NCI-H524 treated with DMSO at 0.1 percent for 48 hours (cell line): ENCODE data around the gene HSD17B2.
"Not testable (repeated sequence)": the region's sequence is repeated elsewhere in the genome, so short reads cannot be mapped to it uniquely, and the experiment has no call there.

Experiments used
- DNase-seq: peaks from one replicate; lab custom pipeline; 2025; lab: John Stamatoyannopoulos, UW

Gene HSD17B2, protein sequence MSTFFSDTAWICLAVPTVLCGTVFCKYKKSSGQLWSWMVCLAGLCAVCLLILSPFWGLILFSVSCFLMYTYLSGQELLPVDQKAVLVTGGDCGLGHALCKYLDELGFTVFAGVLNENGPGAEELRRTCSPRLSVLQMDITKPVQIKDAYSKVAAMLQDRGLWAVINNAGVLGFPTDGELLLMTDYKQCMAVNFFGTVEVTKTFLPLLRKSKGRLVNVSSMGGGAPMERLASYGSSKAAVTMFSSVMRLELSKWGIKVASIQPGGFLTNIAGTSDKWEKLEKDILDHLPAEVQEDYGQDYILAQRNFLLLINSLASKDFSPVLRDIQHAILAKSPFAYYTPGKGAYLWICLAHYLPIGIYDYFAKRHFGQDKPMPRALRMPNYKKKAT

DNA sequence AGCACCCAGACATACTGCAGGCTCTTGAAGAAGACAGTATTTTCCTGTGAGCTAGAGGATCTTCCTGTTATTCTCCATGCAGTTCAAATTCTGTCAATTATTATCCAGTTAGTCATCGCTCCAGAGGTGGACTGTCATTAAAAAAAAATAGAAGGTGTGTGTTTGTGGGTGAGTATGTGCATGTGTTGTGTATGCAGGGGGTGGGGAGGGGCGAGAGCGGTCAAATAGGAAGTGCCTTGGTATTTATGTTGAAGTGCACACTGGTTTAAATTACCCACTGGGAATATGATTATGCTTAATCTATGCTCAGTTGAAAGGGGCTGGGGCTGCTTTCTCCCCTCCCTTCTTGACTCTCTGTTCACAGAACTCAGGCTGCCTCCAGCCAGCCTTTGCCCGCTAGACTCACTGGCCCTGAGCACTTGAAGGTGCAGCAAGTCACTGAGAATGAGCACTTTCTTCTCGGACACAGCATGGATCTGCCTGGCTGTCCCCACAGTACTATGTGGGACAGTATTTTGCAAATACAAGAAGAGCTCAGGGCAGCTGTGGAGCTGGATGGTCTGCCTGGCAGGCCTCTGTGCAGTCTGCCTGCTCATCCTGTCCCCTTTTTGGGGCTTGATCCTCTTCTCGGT, at the start of gene HSD17B2:
HSD17B2 (plus strand) TSS at position 273 of the 632 bp plus-strand sequence; CDS start at position 445, 172 bp downstream.
- DNase-seq = no peak

GRCh38 chr16:81987121-81987520, 47.9 kb upstream of the HSD17B2 start:
- no peak for DNase-seq

DNA sequence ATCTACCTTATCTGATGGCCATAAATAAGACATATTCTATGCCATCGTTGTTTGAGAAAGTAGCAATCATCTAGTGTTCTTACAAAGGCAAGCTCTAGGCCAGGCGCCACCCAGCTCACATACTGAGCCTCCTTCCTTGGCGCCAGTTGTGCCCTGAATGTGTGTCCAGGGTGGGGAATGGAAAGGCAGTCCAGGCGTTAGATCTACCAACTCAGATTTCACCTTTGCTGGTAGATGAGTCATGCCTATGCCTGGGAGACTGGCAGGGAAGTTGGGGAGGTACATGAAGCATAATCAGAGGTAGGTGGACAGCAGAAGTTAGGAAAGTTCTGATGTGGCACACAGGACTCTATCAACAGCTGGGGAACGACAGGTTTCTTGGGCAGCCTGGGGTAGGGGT, 47.3 kb upstream of the HSD17B2 start:
- DNase-seq = no peak

- DNase-seq = no peak
Measured at GRCh38 chr16:81992859-81993258, 42.2 kb upstream of the HSD17B2 start.

DNA sequence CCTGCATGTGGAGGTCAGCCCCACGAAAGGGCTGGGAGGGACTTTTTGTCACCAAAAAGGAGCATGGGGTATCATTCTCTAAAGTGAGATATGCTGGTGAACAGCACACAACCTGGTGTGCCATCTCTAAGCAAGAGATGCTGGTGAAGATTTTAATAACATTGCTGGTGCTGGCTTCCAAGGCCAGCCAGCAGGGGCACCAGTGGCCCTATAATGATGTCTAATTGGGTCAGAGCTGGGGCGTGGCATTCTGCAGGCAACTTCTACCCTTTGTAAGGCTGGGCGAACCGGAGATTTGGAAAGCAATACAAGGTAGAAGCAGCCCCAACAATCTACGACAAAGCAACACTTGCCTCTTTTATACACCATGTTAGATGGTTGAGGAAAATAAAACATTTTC, 40.6 kb upstream of the HSD17B2 start:
- DNase-seq = no peak

GRCh38 chr16:81995651-81996050, 39.4 kb upstream of the HSD17B2 start:
- no peak for DNase-seq

DNA sequence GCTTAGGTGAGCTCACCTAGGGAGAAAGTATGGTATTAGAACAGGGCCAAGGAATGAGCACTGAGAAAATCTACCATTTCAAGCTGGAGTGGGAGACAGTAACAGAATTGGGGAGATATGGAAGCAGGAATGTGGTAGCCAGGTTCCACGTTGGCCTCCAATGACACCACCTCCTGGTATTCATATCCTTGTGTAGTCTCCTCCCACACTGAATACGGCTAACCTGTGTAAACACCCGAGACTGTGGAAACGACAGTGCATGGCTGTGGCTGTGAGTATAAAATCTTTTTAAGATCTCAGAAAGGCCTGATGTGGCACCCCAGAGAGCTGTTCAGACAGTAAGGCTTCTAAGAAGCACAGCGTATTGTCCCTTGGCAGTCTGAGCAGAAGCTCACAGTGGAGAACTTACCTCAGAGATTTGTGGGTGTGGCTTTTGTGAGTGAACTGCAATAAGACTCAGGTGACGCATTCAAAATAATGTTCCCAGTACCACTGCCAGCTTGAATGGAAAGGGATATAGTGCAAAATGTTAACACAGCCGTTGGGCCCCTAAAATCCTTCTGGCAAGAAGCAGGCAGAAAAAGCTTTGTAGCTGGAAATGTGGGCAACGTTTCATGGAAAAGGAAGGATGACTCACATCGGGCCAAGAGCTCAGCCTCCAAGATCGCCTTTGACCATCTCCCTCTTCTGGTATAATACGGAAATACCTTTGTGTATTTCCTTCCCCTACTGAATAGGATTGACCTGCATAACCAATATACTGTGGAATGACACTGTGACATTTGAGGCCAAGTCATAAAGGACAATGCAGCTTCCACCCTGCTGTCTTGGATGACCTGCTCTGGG, 38.2 kb upstream of the HSD17B2 start:
- DNase-seq = no peak

GRCh38 chr16:81997738-81998137, 37.3 kb upstream of the HSD17B2 start:
- DNase-seq = no peak

DNA sequence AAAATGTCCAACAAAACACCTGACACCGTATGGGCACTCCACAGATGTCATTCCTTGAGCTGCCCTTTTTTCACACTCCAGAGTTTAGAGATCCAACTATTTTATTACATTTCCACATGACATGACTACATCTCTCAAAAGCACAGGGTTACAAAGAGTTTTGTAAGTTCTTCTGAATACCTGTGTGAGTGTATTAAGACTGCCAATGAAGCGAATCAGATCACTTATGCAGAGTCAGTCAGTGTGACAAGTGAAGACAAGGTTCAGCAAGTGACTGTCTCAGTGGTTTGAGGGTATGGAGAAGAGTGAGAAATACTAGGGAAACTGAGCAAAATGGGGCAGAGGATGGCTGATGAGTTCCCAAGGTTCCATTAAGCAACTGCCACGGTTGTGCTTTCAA, 32.2 kb upstream of the HSD17B2 start:
- DNase-seq = no peak

DNA sequence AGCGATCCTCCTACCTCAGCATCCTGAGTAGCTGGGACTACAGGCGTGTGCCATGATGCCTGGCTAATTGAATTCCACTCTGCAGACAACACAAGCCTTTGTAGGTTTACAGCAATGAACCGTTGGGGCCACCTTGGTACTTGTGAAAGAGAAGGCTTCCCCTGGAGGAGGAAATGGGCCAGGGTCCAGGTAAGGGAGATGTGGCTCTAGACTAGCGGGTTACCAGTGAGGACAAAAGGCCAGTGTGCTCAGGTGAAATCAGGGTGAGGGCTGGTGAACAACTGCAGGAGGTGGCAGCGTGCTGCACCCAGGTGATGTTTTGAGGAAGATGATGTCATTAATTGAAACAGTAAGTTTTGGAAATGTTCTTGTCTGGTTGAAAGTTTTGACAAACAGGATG, 30.5 kb upstream of the HSD17B2 start:
- DNase-seq = no peak

- DNase-seq = peak; percentile 15
Measured at GRCh38 chr16:82005027-82005830, 29.8 kb upstream of the HSD17B2 start.

- DNase-seq = no peak
Measured at GRCh38 chr16:82006036-82006435, 29.0 kb upstream of the HSD17B2 start.

DNA sequence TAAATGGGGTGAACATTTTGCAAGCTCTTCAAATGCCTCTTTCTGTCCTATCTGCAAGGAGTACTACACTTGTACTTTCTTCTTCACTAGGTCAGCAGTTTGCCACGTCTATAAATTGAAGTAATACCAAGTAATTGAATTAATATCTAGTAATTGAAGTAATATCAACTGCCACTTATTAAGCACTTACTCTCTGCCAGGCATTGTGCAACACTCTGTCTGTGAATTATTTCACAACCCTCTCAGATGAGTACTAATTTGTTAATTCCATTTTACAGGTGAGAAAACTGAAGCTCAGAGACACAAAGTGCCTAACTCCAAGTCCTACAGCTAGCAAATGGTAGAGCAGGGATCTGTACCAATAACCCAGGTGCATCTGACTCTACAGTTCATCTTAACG, 27.9 kb upstream of the HSD17B2 start:
- DNase-seq = no peak

GRCh38 chr16:82008957-82009592, 26.0 kb upstream of the HSD17B2 start:
- DNase-seq = no peak

DNA sequence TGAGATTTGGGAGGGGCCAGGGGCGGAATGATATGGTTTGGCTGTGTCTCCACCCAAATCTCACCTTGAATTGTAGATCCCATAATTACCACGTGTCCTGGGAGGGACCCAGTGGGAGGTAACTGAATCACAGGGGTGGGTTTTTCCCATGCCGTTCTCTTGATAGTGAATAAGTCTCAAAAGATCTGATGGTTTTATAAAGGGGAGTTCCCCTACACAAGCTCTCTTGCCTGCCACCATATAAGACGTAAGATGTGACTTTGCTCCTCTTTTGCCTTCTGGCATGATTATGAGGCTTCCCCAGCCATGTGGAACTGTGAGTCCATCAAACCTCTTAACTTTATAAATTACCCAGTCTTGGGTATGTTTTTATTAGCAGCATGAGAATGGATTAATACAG, 25.3 kb upstream of the HSD17B2 start:
- not testable (repeated sequence) for DNase-seq

GRCh38 chr16:82010649-82011048, 24.4 kb upstream of the HSD17B2 start:
- DNase-seq = no peak

DNA sequence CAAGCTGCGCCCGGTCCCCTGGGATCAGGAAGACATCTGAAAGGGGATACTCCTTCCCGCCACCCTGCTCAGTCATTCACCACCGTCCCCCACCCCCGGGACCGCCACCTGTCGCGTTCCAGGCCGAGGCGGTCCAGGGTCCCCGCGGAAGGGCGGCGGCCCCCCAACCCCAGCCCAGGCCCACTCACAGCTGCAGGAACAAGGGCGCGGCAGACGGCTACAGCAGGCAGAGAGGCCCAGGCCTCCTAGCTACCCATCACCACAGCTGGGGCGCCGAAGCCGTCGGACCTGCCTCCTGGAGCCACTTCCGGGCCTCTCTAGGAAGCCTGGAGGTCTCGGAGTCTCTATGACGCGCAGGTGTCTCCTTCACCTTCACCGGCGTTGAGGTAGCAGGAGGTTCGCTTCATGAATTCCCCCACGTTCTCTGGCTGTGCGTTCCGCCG, 23.8 kb upstream of the HSD17B2 start, which contains the start of gene SDR42E1:
SDR42E1 (minus strand) TSS at position 272 of the 443 bp plus-strand sequence. CDS start 10,612 bp downstream, outside the sequence.
- peak; percentile 17 for DNase-seq

DNA sequence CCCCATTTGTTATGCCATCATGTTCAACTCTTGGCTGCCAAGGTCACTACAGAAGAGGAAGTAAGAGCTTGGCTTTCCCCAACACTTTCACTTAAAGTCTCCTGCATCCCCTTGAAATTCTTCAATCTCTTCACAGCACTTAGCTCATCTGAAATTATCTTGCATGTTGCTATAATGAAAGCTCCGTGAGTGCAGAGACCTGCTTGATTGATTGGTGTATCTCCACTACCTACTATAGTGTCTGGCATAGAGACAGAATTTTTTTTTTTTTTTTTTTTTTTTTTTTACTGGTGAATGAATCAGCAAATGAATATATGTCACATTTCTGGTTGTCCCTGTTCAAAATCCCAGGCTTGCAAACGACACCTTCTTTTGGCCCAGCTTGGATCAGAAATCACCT, 21.9 kb upstream of the HSD17B2 start:
- no peak for DNase-seq

GRCh38 chr16:82016263-82016662, 18.8 kb upstream of the HSD17B2 start:
- no peak for DNase-seq

DNA sequence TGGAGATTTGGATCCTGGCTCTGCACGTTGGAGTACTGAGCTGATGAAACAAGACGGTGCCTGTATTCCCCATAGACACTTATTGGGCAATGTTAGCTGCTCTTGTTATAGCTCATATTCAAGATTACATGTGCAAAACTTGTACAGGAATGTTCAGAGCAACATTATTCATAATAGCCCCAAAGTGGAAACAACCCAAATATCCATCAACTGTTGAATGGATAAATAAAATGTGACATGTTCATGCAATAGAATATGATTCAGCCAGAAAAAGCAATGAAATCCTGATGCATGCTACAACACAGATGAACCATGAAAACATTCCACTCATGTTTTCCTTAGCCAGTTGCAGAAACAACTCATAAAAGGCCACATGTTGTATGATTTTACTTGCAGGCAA, 18.1 kb upstream of the HSD17B2 start:
- no peak for DNase-seq

DNA sequence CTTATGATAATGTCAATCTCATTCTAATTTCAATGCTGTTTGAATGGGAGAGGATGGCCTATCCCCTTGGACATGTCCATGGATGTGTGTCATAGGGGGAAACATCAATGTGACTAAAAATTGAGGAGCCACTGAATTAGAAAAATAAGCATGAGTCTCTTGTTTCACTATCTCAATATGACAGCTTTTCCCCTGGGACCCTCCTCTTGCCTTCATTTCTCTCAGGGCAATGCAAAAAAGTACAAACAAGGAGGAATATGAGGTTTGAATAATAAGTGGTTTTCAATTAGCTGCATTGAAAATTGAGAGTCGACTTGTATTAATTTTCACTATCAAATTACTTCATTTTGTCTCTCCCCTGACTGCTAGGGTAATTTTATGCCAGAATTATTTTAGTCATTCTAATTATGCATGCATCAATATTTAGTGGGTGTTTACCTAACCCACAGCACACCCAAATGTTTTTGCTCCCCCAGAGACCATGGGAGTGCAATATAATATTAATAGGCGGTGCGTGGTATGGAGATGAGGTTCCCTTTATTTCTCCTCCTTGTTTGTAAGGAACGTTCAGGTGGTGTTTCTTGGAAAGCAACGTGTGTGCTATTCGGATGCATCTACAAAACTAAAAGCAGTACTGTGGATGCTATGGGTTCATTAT, 17.0 kb upstream of the HSD17B2 start:
- DNase-seq = no peak
